Measurements from ENCODE around the gene RPUSD2.

The RPUSD2 gene

GRCh38 chr15:40569129-40569953 lies at the start of gene RPUSD2:
Gene RPUSD2, plus strand, starts transcription at chr15:40569299. Its CDS starts 39 bp downstream, at chr15:40569338.
- H3K4me3 ChIP-seq (ENCODE audit: low read depth, low read length): peak within 1 kb of the TSS; percentile 94
- peak; percentile 73 for DNase-seq (ENCODE audit: low read depth)
- in situ Hi-C loops (cut with HindIII; ENCODE audit: low sequenced_read_pairs): no loop called here
- no peak for TF ChIP-seq CTCF (IDR thresholded peaks at IDR 0.05; ENCODE audit: low read depth, low read length, missing control alignments)

DNA sequence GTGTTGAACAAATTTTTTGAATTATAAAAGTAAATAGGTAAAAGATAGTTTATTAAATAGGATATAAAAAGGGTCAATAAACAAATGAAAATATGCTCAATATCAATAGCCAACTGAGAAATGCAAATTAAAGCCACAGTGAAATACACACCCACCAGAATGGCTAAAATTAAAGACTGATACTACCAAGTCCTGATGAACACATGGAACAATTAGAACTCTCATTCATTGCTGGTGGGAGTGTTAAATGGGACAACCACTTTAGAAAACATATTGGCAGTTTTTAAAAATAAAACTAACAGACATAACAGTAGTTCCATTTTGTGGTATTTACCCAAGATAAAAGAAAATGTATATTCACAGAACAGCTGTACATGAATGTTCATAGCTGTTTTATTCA lies 45.5 kb upstream of the RPUSD2 start:
- DNase-seq (ENCODE audit: low read depth): no peak
- no peak for TF ChIP-seq CTCF (IDR thresholded peaks at IDR 0.05; ENCODE audit: low read depth, low read length, missing control alignments)
- in situ Hi-C loops (cut with HindIII; ENCODE audit: low sequenced_read_pairs): no loop called here
- H3K4me3 ChIP-seq (ENCODE audit: low read depth, low read length): no peak overlapping the region

DNA sequence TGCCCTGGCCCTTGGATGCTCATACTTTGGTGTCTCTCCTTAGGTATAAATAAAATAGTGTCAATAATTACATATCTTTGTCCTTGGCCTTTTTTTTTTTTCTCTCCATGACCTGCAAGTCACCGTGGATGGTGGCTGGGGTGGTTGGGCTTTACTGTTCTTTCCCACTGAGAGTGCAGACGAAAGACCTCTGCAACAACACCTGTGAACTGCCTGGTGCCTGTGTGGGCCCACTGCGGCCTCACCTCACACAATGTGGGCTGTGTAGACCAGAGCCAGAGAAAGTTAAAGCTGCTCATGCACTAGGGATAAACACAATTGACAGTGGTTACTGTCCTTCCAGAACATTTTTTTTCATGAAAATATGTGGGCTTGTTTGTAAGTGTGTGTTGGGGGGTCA lies 43.2 kb upstream of the RPUSD2 start:
- in situ Hi-C loops (cut with HindIII; ENCODE audit: low sequenced_read_pairs): no loop called here
- DNase-seq (ENCODE audit: low read depth): no peak
- H3K4me3 ChIP-seq (ENCODE audit: low read depth, low read length): no peak overlapping the region
- no peak for TF ChIP-seq CTCF (IDR thresholded peaks at IDR 0.05; ENCODE audit: low read depth, low read length, missing control alignments)

GRCh38 chr15:40528801-40529200 lies 40.3 kb upstream of the RPUSD2 start:
- in situ Hi-C loops (cut with HindIII; ENCODE audit: low sequenced_read_pairs): no loop called here
- H3K4me3 ChIP-seq (ENCODE audit: low read depth, low read length): no peak overlapping the region
- TF ChIP-seq CTCF (IDR thresholded peaks at IDR 0.05; ENCODE audit: low read depth, low read length, missing control alignments): no peak
- DNase-seq (ENCODE audit: low read depth): no peak

- no peak overlapping the region for H3K4me3 ChIP-seq (ENCODE audit: low read depth, low read length)
- in situ Hi-C loops (cut with HindIII; ENCODE audit: low sequenced_read_pairs): no loop called here
- TF ChIP-seq CTCF (IDR thresholded peaks at IDR 0.05; ENCODE audit: low read depth, low read length, missing control alignments): no peak
- no peak for DNase-seq (ENCODE audit: low read depth)
These were observed 35.2 kb upstream of the RPUSD2 start for GRCh38 chr15:40533763-40534364.

DNA sequence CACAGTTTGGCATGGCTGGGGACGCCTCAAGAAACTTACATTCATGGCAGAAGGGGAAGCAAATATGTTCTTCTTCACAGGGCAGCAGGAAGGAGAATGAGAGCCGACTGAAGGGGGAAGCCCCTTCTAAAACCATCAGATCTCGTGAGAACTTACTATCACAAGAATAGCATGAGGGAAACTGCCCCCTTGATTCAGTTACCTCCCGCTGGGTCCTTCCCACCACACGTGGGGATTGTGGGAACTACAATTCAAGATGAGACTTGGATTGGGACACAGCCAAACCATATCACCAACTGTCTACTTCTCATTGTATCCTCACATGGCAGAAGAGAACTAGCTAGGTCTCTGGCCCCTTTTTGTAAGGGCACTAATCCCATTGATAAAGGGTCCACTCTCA lies 34.7 kb upstream of the RPUSD2 start:
- in situ Hi-C loops (cut with HindIII; ENCODE audit: low sequenced_read_pairs): no loop called here
- TF ChIP-seq CTCF (IDR thresholded peaks at IDR 0.05; ENCODE audit: low read depth, low read length, missing control alignments): no peak
- DNase-seq (ENCODE audit: low read depth): no peak
- no peak overlapping the region for H3K4me3 ChIP-seq (ENCODE audit: low read depth, low read length)
